ENCODE measurements around the gene TERB1. TPM values are rescaled to one million over a fixed set of nuclear protein-coding genes. Genes with fewer than 3 reads are reported as not detected.

The TERB1 gene
- total RNA-seq, 1 donor from 2014 or later: not detected

- Histone ChIP-seq H3K27me3 (ENCODE audit: low read depth) (peaks cover 29% of the 10 kb centered on the region), H3K4me1 (peaks cover 14% of the 10 kb centered on the region), H3K4me3 (peak within 1 kb of the TSS; percentile 45), H3K9me3 (no peaks in the 10 kb centered on the region), H3K27ac (no peak within 1 kb of the TSS), H3K36me3 (no peaks in the 10 kb centered on the region)
- no peak for TF ChIP-seq CTCF (IDR thresholded peaks at IDR 0.05)
- intact Hi-C loops (cut with DNase I): no loop called here
- peak; percentile 44 to 51 for ATAC-seq
- no peak for DNase-seq
These were observed 43.1 kb upstream of the TERB1 start, which contains the start of gene CA7 for GRCh38 chr16:66844342-66845079. Gene CA7 (plus strand): TSS chr16:66844414. CDS start chr16:66844488, 74 bp downstream.

DNA sequence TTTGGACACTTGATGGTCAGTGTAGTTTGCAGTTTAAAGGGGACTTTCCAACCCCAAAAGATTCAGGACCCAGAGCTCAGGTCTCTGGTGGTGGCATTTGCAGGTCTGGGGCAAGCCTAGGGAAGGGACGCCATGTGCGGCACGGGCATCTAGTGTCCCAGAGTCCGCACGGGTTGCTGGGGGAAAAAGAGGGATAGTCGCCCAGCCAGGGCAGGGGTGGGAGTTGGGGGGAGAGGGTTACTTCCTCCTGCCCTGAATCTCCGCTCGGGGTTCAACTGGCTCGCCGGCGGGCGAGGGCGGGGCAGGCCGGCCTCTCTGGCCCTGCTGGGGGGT lies 42.6 kb upstream of the TERB1 start:
- Histone ChIP-seq H3K36me3 (no peaks in the 10 kb centered on the region), H3K9me3 (no peaks in the 10 kb centered on the region), H3K4me1 (peaks cover 14% of the 10 kb centered on the region), H3K27me3 (ENCODE audit: low read depth) (peaks cover 29% of the 10 kb centered on the region), H3K27ac (no peak overlapping the region), H3K4me3 (peak overlapping the region; percentile 45)
- TF ChIP-seq CTCF (IDR thresholded peaks at IDR 0.05): no peak
- intact Hi-C loops (cut with DNase I): no loop called here
- DNase-seq: no peak
- peak in 1 of 2 donors; percentile 35 for ATAC-seq

- DNase-seq (no peak), ATAC-seq (no peak)
- intact Hi-C loops (cut with DNase I): no loop called here
- H3K27me3 ChIP-seq (ENCODE audit: low read depth): peaks cover 29% of the 10 kb centered on the region
- no peak overlapping the region for H3K4me3 ChIP-seq
- H3K4me1 ChIP-seq: peaks cover 14% of the 10 kb centered on the region
- no peak for TF ChIP-seq CTCF (IDR thresholded peaks at IDR 0.05)
- H3K36me3 ChIP-seq: no peaks in the 10 kb centered on the region
- no peak overlapping the region for H3K27ac ChIP-seq
- H3K9me3 ChIP-seq: no peaks in the 10 kb centered on the region
These were observed 41.8 kb upstream of the TERB1 start for GRCh38 chr16:66843191-66843590.

DNA sequence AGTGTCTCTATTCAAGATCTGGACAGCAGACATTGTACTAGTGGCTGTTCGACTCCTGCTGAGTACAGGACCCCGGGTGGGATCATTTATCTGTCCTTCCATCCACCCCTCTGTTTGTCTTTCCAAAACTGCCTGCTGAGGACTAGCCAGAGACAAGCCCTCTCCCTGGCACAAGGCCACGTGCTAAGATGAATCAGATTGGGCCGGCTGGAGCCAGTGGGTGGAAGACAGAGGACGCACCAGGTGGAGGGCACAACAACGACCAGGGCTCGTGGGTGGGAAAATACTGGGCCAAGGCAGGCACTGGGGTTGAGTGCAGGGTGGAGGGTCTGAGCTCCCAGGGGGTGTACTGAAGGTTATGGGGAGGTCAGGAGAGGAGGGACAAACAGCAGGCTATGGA lies 41.4 kb upstream of the TERB1 start:
- Histone ChIP-seq H3K27ac (no peak overlapping the region), H3K4me1 (peaks cover 14% of the 10 kb centered on the region), H3K27me3 (ENCODE audit: low read depth) (peaks cover 29% of the 10 kb centered on the region), H3K9me3 (no peaks in the 10 kb centered on the region), H3K36me3 (no peaks in the 10 kb centered on the region), H3K4me3 (no peak overlapping the region)
- no peak for ATAC-seq
- intact Hi-C loops (cut with DNase I): no loop called here
- TF ChIP-seq CTCF (IDR thresholded peaks at IDR 0.05): no peak
- DNase-seq: no peak

DNA sequence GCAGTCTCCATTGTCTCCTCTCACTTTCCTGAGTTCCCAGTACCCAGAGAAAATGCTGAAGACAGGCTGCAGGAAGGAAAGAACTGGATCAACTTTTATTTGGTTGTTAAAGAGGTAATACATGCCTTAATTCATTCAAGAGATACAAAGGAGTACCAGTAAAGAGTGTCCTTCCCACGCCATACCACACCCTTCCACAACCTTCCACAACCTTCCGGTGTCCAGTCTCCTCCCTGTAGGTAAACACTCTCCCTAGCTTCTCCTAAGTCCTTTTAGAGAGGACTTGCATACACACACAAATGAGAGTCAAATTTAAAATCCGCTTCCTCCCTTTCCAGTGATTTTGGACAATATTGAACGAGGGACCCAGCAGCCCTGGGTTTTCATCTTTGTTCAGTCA lies 40.0 kb upstream of the TERB1 start:
- H3K9me3 ChIP-seq: no peaks in the 10 kb centered on the region
- no peak for TF ChIP-seq CTCF (IDR thresholded peaks at IDR 0.05)
- intact Hi-C loops (cut with DNase I): no loop called here
- DNase-seq: no peak
- no peak overlapping the region for H3K27ac ChIP-seq
- H3K27me3 ChIP-seq (ENCODE audit: low read depth): peaks cover 29% of the 10 kb centered on the region
- no peak overlapping the region for H3K4me3 ChIP-seq
- H3K36me3 ChIP-seq: no peaks in the 10 kb centered on the region
- no peak for ATAC-seq
- peaks cover 14% of the 10 kb centered on the region for H3K4me1 ChIP-seq
